ENCODE measurements around the gene CDH5. TPM values are rescaled to one million over a fixed set of nuclear protein-coding genes. Genes with fewer than 3 reads are reported as not detected.
"Not testable (repeated sequence)": the region's sequence is repeated elsewhere in the genome, so short reads cannot be mapped to it uniquely, and the experiment has no call there.

Gene CDH5
- total RNA-seq, 2 experiments from 2014 or later = not detected

DNA sequence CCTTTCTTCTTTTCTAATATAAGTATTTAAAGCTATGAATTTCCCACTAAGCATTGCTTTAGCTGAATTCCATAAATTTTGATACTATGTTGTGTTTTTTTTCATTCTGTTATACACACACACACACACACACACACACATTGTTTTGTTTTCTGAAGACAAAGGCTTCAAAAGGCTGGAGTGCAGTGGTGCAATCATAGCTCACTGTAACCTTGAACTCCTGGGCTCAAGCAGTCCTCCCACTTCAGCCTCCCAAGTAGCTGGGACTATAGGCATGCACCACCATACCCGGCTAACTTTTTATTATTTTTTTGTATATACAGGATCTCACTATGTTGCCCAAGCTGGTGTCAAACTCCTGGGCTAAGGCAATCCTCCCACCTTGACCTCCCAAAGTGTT lies 86.7 kb downstream of the CDH5 start:
- H3K9me3 Mint-ChIP-seq; H3K4me3 Mint-ChIP-seq; DNase-seq; H3K27me3 Mint-ChIP-seq; H3K27ac Mint-ChIP-seq; POLR2A ChIA-PET; H3K4me1 Mint-ChIP-seq; H3K36me3 Mint-ChIP-seq (ENCODE audit: low read depth): not testable (repeated sequence)
- CTCF ChIA-PET = interaction anchor here (0.7 to 1.3 kb wide), 4 partner anchors 21 to 420 kb away, joined by 3 to 4 read pairs (median 4); no protein-coding TSS in a partner anchor

Other genes starting within 250 kb of the CDH5 start
- not detected for gene BEAN1, start 60.6 kb downstream of the CDH5 start, total RNA-seq
- 1 to 10 TPM; 7.4 to 9.3 TPM for gene TK2, start 183.4 kb downstream of the CDH5 start, total RNA-seq
- gene CKLF, start 185.9 kb downstream of the CDH5 start, total RNA-seq = 100 to 1,000 TPM; 124 to 132 TPM
- gene CMTM1, start 199.7 kb downstream of the CDH5 start, total RNA-seq = 10 to 100 TPM; 12.3 to 15.3 TPM
- under 1 TPM; 0.73 to 0.97 TPM for gene CMTM2, start 212.8 kb downstream of the CDH5 start, total RNA-seq
- 100 to 1,000 TPM; 100 to 107 TPM for gene CMTM3, start 238.0 kb downstream of the CDH5 start, total RNA-seq

Measured in activated CD4-positive, alpha-beta T cell treated with anti-CD3 and anti-CD28 coated beads, Interleukin-2, amount 10 ng/mL, durations not matched to agents 7 days and 5 days (primary cell).